Myocyte (in vitro differentiated cells): ENCODE results near the gene ATP13A2. TPM values are rescaled to one million over a fixed set of nuclear protein-coding genes. Genes with fewer than 3 reads are reported as not detected.
A peak's percentile ranks its signal among the peaks of the same experiment; 100 is the strongest.
"Not testable (repeated sequence)": the region's sequence is repeated elsewhere in the genome, so short reads cannot be mapped to it uniquely, and the experiment has no call there.

Experiments used
- DNase-seq: peaks from one replicate; pipeline ENCODE4 v3.0.0-alpha.2; 2012; ENCODE audit warnings: low read depth
- total RNA-seq: library from RNA; depleted of rRNA; stranded (reverse); fragments of >200 nt; gene quantifications from 2 replicates; pipeline ENCODE4 v1.2.3, GENCODE V29; 2014

Gene ATP13A2
- total RNA-seq, 1 donor from 2014 or later: 25.7 TPM

- DNase-seq: no peak
These were observed 46.2 kb downstream of the ATP13A2 start for GRCh38 chr1:16965486-16966067.

- not testable (repeated sequence) for DNase-seq
These were observed 47.6 kb downstream of the ATP13A2 start for GRCh38 chr1:16964169-16964568.

- no peak for DNase-seq
These were observed 50.2 kb downstream of the ATP13A2 start for GRCh38 chr1:16961297-16962133.

GRCh38 chr1:16960560-16961296 lies 51.0 kb downstream of the ATP13A2 start:
- peak; percentile 78 for DNase-seq

- no peak for DNase-seq
These were observed 53.3 kb downstream of the ATP13A2 start for GRCh38 chr1:16958475-16958874.

GRCh38 chr1:16957731-16958130 lies 54.0 kb downstream of the ATP13A2 start:
- DNase-seq: no peak

- no peak for DNase-seq
These were observed 55.0 kb downstream of the ATP13A2 start for GRCh38 chr1:16956775-16957174.

GRCh38 chr1:16955186-16955585 lies 56.5 kb downstream of the ATP13A2 start:
- DNase-seq: no peak

- no peak for DNase-seq
These were observed 57.1 kb downstream of the ATP13A2 start for GRCh38 chr1:16954579-16954978.

- not testable (repeated sequence) for DNase-seq
These were observed 59.4 kb downstream of the ATP13A2 start for GRCh38 chr1:16952376-16952775.

GRCh38 chr1:16949026-16949425 lies 62.7 kb downstream of the ATP13A2 start:
- DNase-seq: not testable (repeated sequence)

GRCh38 chr1:16948282-16948891 lies 63.3 kb downstream of the ATP13A2 start:
- not testable (repeated sequence) for DNase-seq

- no peak for DNase-seq
These were observed 65.1 kb downstream of the ATP13A2 start for GRCh38 chr1:16946646-16947045.

GRCh38 chr1:16946185-16946584 lies 65.5 kb downstream of the ATP13A2 start:
- not testable (repeated sequence) for DNase-seq

- DNase-seq: not testable (repeated sequence)
These were observed 66.2 kb downstream of the ATP13A2 start for GRCh38 chr1:16945512-16945911.

GRCh38 chr1:16944038-16944437 lies 67.7 kb downstream of the ATP13A2 start:
- no peak for DNase-seq

GRCh38 chr1:16939386-16940180 lies 72.1 kb downstream of the ATP13A2 start:
- not testable (repeated sequence) for DNase-seq

- no peak for DNase-seq
These were observed 73.1 kb downstream of the ATP13A2 start for GRCh38 chr1:16938351-16939321.

- DNase-seq: not testable (repeated sequence)
These were observed 75.1 kb downstream of the ATP13A2 start for GRCh38 chr1:16936580-16936979.
